Esophagus muscularis mucosa (tissue), 4 donors: ENCODE results near the gene RPL13A.

Experiments
- EP300 ChIP-seq: sonication (generic); formaldehyde crosslinking; IDR thresholded peaks from one replicate; pipeline ENCODE4 v1.6.1; 2017; ENCODE audit warnings: antibody characterized with exemption
- POLR2A ChIP-seq: fragments of 450-650 bp; IDR thresholded peaks from one replicate; pipeline ENCODE4 v1.6.1; 2017; ENCODE audit warnings: antibody characterized with exemption, moderate library complexity, mild to moderate bottlenecking, low read depth
- TF ChIP-seq, protein P1 (sequence below), 3 experiments: fragments of 200-600 bp in 2 of 3; fragments of 450-650 bp in 1 of 3; sonication (generic) in 2 of 3; IDR thresholded peaks; one replicate each; pipeline ENCODE4 v1.5.1; 2017 to 2019; ENCODE audit warnings: antibody characterized with exemption in 3 of 3, mild to moderate bottlenecking in 2 of 3, moderate library complexity in 1 of 3

DNA sequence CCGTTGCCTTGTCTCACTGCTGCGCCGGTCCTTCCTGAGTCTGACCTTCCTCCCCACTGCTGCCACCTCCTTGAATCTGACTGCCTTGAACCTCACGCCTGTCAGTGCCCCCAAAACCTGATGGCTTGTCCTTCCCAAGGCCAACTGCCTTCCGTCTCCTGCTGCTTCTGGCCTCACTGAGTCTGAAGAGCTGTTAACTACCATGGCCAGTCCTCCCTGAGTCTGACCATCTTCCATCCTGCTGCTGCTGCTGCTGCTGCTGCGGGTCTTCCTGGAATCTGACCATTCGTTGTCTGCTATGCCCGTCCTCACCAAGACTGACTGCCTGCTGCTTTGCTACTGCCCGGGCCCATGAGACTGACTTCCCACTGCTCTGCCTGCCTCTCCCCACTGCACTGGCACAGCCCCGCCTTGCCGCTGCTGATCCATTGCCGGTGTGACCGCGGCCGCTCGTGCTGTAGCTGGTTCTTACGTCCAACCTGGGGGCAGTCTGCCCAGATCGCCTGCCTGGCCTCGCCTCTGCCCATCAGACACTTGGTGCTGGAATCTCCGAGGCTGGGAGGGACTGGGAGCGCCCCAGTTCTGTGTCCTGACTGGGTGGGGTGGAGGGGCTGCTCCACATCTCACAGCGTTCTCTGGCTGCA lies 37.5 kb downstream of the RPL13A start:
- TF ChIP-seq POLR2A (no peak), EP300 (no peak)
- TF ChIP-seq, protein P1, sequence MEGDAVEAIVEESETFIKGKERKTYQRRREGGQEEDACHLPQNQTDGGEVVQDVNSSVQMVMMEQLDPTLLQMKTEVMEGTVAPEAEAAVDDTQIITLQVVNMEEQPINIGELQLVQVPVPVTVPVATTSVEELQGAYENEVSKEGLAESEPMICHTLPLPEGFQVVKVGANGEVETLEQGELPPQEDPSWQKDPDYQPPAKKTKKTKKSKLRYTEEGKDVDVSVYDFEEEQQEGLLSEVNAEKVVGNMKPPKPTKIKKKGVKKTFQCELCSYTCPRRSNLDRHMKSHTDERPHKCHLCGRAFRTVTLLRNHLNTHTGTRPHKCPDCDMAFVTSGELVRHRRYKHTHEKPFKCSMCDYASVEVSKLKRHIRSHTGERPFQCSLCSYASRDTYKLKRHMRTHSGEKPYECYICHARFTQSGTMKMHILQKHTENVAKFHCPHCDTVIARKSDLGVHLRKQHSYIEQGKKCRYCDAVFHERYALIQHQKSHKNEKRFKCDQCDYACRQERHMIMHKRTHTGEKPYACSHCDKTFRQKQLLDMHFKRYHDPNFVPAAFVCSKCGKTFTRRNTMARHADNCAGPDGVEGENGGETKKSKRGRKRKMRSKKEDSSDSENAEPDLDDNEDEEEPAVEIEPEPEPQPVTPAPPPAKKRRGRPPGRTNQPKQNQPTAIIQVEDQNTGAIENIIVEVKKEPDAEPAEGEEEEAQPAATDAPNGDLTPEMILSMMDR (IDR thresholded peaks at IDR 0.05) = no peak
